Measurements from ENCODE around the gene MAPK12.
A peak's percentile ranks its signal among the peaks of the same experiment; 100 is the strongest.

MAPK12 gene

DNA sequence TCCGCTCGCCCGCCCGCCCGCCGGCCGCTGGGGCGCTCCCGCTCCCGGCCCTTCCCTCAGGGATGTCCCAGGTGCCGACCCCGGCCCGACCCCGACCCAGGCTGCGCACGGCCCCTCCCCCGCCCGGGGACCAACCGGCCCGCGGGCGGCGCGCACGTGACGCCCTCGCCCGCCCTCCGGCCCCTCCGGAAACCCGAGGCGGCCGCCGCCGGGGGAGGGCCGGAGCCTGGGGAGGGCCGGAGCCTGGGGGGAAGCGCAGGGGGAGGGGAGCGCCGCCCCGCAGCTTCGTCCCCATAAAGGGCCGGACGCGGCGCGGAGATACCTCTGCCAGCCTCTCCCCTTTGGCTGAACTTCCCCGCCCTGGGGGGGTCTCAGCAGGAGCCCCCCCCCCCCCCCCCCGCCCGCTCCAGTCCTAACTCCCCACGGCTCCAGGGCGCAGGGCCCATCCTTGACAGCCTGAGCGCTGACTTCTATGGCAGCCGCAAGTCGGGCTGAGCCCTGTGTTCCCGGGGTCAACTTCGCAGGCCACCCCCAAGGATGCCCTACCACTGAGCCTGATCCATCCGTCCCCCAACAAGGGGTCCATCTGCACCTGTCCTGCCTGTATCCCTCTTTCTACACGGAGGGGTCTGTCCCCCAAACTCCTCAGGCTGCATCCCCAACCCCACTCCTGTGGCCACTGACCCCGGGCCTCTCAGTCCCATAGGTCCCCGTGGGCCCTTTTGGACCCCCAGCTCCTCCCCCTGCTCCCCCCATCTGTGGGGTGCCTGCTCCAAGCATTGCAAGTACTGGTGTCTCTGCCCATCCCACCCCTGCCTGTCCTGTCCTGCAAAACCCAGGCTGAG is at the start of gene MAPK12:
MAPK12 (minus strand) TSS at position 69 of the 845 bp plus-strand sequence. CDS start 174 bp downstream, outside the sequence.
- no peaks in the 10 kb centered on the region for H3K36me3 ChIP-seq (ENCODE audit: control insufficient read depth, insufficient read depth, low read length, severe bottlenecking)
- no peaks in the 10 kb centered on the region for H3K9me3 ChIP-seq (ENCODE audit: control insufficient read depth, low read length)
- H3K27me3 ChIP-seq (replicated peaks; ENCODE audit: control insufficient read depth, insufficient read depth, low read length): peaks cover 5% of the 10 kb centered on the region
- H3K4me1 ChIP-seq (ENCODE audit: control insufficient read depth, insufficient read depth, low read length): peaks cover 10% of the 10 kb centered on the region
- H3K4me3 ChIP-seq (ENCODE audit: low read length): peak within 1 kb of the TSS; percentile 80
- peak; percentile 66 for DNase-seq (ENCODE audit: low read depth)
- H3K9ac ChIP-seq (ENCODE audit: low read length): peak within 1 kb of the TSS; percentile 84

DNA sequence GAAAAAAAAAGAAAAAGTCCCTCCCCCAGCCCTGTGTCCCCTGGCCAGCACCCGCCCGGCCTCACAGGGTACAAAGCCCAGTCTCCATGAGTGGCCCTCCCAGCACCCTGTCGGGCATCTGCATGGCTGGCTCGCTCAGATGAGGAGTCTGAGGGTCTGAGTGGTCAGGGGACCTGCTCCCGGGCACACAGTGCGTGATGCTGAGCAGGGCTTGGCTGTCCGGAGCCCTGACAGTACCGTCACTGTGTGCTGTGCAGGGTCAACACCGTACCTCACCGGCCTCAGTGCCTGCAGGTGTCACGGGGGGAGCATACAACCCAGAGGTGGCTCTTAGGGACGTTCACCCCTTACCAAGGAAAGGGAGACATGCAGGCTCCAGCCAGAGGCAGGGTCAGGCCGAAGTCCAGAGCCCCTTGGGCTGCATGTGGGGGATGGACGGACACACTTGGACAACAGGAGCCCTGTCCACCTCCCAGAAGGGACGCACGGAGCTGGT is 49.5 kb upstream of the MAPK12 start:
- Histone ChIP-seq H3K9ac (ENCODE audit: low read length) (no peak overlapping the region), H3K36me3 (ENCODE audit: control insufficient read depth, insufficient read depth, low read length, severe bottlenecking) (no peaks in the 10 kb centered on the region), H3K4me3 (ENCODE audit: low read length) (no peak overlapping the region), H3K4me1 (ENCODE audit: control insufficient read depth, insufficient read depth, low read length) (peaks cover 12% of the 10 kb centered on the region), H3K9me3 (ENCODE audit: control insufficient read depth, low read length) (no peaks in the 10 kb centered on the region), H3K27me3 (replicated peaks; ENCODE audit: control insufficient read depth, insufficient read depth, low read length) (no peaks in the 10 kb centered on the region)
- no peak for DNase-seq (ENCODE audit: low read depth)

DNA sequence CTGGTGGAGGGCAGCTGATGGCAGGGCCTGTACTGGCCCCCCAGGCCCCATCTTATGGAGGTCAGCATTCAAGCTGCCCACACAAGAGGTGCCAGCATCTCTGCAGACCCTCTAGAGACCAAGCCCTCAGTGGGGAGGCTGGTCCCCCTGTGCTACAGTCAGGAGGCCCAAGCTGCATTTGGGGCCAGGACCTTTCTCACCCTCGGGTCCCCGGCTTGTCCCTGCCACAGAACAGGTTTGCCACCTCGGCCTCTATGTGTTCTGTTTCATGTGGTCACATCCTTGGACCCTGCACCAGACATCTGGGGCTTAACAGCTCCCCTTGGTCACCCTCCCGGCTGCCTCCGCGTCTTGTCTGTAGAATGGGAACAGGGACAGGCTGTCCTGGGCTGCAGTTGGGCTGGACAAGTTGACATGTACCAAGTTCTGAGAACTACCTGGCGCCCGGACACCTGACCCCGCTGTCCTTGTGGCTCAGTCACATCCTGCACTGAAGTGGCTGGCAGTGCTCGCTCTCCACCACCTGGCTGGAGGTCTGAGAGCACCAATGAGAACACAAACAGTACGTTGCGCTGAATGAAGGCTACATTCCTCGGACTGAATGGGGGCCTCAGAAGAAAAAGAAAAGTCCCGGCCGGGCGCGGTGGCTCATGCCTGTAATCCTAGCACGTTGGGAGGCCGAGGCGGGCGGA is 48.7 kb upstream of the MAPK12 start:
- H3K36me3 ChIP-seq (ENCODE audit: control insufficient read depth, insufficient read depth, low read length, severe bottlenecking): no peaks in the 10 kb centered on the region
- DNase-seq (ENCODE audit: low read depth): no peak
- H3K9me3 ChIP-seq (ENCODE audit: control insufficient read depth, low read length): no peaks in the 10 kb centered on the region
- peaks cover 16% of the 10 kb centered on the region for H3K4me1 ChIP-seq (ENCODE audit: control insufficient read depth, insufficient read depth, low read length)
- H3K9ac ChIP-seq (ENCODE audit: low read length): no peak overlapping the region
- H3K27me3 ChIP-seq (replicated peaks; ENCODE audit: control insufficient read depth, insufficient read depth, low read length): no peaks in the 10 kb centered on the region
- no peak overlapping the region for H3K4me3 ChIP-seq (ENCODE audit: low read length)

DNA sequence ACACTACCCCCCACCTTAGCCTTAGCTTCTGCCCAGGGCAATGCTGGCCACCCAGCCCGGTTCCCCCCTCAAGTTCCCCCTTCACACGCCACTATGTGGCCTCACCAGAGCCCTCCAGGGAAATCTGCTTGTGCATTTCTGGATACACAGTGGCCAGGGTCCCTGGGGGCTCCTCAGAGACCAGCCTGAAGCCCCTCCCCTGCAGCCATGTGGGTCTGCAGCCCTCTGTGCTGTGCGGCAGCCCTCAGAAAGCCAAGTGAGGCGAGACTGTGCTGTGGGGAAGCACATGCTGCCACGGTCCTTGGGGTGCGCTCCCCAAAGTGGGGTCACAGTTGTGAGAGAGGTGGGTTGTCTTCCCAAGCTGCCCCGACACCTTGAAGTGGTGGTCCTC is 48.1 kb upstream of the MAPK12 start:
- H3K4me3 ChIP-seq (ENCODE audit: low read length): no peak overlapping the region
- H3K9me3 ChIP-seq (ENCODE audit: control insufficient read depth, low read length): no peaks in the 10 kb centered on the region
- H3K27me3 ChIP-seq (replicated peaks; ENCODE audit: control insufficient read depth, insufficient read depth, low read length): no peaks in the 10 kb centered on the region
- no peak overlapping the region for H3K9ac ChIP-seq (ENCODE audit: low read length)
- no peaks in the 10 kb centered on the region for H3K36me3 ChIP-seq (ENCODE audit: control insufficient read depth, insufficient read depth, low read length, severe bottlenecking)
- no peak for DNase-seq (ENCODE audit: low read depth)
- peaks cover 22% of the 10 kb centered on the region for H3K4me1 ChIP-seq (ENCODE audit: control insufficient read depth, insufficient read depth, low read length)

DNA sequence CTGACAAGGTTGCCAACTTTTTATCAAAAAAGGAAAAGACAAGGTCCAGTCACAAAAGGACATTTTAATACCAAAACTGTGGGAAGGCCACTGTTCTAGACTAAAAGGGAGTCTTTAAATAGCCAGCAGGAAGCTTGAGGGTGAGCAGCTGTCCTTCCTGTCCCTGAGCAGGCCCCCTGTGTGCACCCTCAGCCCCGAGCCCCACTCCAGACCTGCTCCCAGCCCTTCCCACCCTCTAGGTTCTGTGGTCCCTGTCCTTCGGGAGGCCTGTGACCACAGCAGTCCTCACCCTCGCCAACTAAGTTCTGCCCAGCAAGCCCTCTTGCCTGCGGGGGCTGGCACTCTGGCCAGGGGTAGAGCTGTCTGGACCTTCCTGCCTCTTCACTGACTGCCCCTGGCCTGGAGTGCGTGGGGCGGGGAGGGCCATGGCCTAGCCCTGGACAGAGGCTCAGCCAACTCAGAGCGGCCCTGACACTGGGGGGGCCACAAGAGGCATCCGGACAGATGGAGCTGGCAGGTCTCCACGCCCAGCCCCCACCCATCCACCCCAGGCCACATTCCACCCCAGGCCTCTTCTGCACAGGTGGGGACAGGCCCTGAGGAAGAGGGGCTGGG is 47.6 kb upstream of the MAPK12 start:
- peak; percentile 15 for DNase-seq (ENCODE audit: low read depth)
- no peak overlapping the region for H3K4me3 ChIP-seq (ENCODE audit: low read length)

DNA sequence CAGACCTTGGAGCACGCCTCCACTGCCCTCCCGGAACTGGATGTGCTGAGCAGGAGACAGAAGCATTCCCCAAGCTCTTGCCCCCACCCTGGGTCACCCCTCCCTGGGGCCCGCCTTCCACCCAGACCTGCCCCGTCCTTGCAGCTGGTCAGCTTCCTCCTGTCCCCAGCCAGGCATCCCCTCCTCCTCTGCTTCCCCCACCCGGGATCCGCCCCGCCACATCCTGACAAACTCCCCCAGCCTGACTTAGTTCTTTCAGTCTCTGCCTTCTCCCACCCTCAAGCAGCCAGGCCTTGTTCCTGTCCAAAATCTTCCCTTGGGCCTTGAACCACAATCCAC is 47.1 kb upstream of the MAPK12 start:
- DNase-seq (ENCODE audit: low read depth): peak; percentile 46
- Histone ChIP-seq H3K4me3 (ENCODE audit: low read length) (no peak overlapping the region), H3K9me3 (ENCODE audit: control insufficient read depth, low read length) (no peaks in the 10 kb centered on the region), H3K27me3 (replicated peaks; ENCODE audit: control insufficient read depth, insufficient read depth, low read length) (no peaks in the 10 kb centered on the region), H3K9ac (ENCODE audit: low read length) (peak overlapping the region; percentile 58), H3K4me1 (ENCODE audit: control insufficient read depth, insufficient read depth, low read length) (peaks cover 31% of the 10 kb centered on the region), H3K36me3 (ENCODE audit: control insufficient read depth, insufficient read depth, low read length, severe bottlenecking) (no peaks in the 10 kb centered on the region)

More for the DNA sequence above, 47.6 kb upstream of the MAPK12 start:
- no peaks in the 10 kb centered on the region for H3K27me3 ChIP-seq (replicated peaks; ENCODE audit: control insufficient read depth, insufficient read depth, low read length)
- H3K9me3 ChIP-seq (ENCODE audit: control insufficient read depth, low read length): no peaks in the 10 kb centered on the region
- no peaks in the 10 kb centered on the region for H3K36me3 ChIP-seq (ENCODE audit: control insufficient read depth, insufficient read depth, low read length, severe bottlenecking)
- peak overlapping the region; percentile 58 for H3K9ac ChIP-seq (ENCODE audit: low read length)
- peaks cover 26% of the 10 kb centered on the region for H3K4me1 ChIP-seq (ENCODE audit: control insufficient read depth, insufficient read depth, low read length)

DNA sequence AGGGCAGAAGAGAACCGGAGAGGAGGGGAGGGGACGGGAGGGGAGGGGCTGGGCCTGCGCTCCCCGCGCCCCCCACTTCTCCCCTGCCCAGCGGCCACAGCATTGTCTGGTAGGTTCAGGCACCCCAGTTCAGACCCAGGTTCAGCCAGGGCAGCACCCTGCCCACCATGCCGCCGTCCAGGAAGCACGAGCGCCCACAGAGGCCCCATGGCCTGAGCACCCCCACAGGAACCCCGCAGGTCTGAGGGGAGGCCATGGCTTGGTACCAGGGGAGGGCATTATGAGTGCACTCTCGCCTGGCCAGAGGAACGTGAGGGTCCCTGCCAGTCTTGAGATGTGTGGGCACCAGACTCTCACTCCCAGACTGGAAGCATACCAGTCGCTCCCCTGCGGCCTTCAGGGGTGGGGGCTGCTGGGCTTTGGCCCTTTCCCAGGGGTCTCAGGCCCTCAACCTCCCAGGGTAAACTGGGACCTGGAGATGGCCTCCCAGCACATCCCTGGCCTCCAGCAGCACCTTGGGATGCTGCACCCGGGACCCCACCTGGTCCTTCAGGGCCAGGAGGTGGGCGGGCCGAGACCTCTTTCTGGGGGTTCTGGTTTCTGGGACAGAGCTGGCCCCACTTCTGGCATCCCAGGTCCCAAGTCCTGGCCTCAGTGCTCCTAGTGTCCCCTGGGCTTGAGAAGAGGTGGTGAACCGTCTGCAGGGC is 46.6 kb upstream of the MAPK12 start:
- peak; percentile 23 for DNase-seq (ENCODE audit: low read depth)
- Histone ChIP-seq H3K9ac (ENCODE audit: low read length) (peak overlapping the region; percentile 54), H3K4me3 (ENCODE audit: low read length) (peak overlapping the region; percentile 29), H3K9me3 (ENCODE audit: control insufficient read depth, low read length) (no peaks in the 10 kb centered on the region), H3K36me3 (ENCODE audit: control insufficient read depth, insufficient read depth, low read length, severe bottlenecking) (no peaks in the 10 kb centered on the region), H3K4me1 (ENCODE audit: control insufficient read depth, insufficient read depth, low read length) (peaks cover 37% of the 10 kb centered on the region), H3K27me3 (replicated peaks; ENCODE audit: control insufficient read depth, insufficient read depth, low read length) (no peaks in the 10 kb centered on the region)

DNA sequence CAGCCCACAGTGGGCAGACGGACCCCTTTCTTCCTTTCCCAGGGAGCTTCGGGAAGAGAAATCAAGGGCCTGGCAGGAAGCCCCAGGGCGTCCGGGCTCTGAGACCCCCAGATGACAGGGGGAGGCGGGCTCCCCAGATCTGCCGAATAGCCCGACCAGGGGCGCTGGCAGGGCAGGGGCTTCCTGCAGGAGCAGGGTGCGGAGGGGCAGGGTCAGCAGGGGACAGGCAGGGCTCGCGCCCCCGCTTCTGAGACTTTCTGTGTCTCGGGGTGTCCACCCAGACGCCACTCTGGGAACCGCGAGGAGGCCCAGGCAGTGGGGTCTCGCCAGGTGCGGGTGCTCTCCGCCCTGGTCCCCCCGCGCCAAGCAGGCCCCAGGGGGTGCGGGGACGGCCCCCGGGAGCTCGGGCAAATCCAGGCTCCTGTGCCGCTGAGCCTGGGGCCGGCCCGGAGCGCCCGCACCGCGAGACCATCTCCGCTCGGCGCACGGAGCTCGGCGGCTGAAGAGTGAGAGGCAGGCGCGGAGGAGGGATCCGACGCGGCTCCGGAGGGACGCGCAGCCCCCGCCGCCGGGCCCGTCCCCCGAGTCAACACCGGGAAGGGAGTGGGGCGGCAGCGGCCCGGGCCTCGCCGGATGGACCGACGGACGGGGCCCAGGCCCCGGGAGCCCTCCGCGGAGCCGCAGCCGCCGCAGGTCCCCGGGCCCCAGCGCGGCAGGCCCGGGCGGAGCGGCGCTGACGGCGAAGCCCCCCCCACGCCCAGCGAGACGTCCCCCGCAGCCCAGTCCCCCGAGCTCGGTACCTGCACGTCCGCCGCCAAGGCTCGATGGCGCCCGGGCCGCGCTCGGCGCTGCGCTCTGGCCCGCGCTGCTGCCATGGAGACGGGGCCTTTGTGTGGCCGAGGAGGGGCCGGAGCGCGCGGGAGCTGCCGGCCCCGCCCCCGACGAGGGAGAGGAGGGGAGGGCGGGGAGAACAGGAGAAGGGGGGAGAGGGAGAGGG is 45.6 kb upstream of the MAPK12 start, which contains the start of gene PLXNB2:
PLXNB2 (minus strand) TSS at position 894 of the 997 bp plus-strand sequence. CDS start 17,062 bp downstream, outside the sequence.
- H3K4me1 ChIP-seq (ENCODE audit: control insufficient read depth, insufficient read depth, low read length): peaks cover 45% of the 10 kb centered on the region

DNA sequence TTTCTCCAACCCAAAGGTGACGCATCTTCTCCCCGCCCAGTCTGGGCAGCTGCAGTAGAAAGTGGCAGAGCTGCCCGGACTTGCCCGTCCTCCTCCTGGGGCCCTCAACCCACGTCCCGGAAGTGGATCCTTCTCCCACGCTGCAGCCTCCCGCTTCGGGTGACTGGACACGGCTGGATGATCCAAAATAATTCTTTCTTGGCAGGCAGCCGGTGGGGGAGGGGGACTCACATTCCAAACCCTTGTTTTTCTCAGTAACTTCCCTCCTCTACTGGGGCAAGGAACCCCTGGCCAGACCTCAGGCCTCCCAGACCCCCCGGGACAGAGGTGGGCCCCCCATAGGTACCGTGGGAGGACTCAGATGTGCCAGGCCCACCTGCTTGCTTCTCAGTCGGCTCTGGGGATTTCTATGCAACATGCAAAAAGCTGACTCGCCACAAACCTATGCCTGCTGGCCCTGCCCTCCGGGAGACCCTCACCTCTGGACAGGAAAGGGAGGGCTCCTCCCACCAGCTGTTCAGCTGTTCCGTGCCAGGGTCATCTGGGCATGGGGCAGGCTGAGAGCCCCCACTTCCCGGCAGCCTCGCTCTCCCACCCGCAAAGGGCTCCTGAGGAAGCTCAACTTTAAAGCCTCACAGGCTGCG is 44.6 kb upstream of the MAPK12 start:
- H3K4me3 ChIP-seq (ENCODE audit: low read length): peak overlapping the region; percentile 82
- H3K36me3 ChIP-seq (ENCODE audit: control insufficient read depth, insufficient read depth, low read length, severe bottlenecking): peaks cover 3% of the 10 kb centered on the region
- H3K9me3 ChIP-seq (ENCODE audit: control insufficient read depth, low read length): no peaks in the 10 kb centered on the region
- peaks cover 51% of the 10 kb centered on the region for H3K4me1 ChIP-seq (ENCODE audit: control insufficient read depth, insufficient read depth, low read length)
- no peaks in the 10 kb centered on the region for H3K27me3 ChIP-seq (replicated peaks; ENCODE audit: control insufficient read depth, insufficient read depth, low read length)
- H3K9ac ChIP-seq (ENCODE audit: low read length): peak overlapping the region; percentile 99
- DNase-seq (ENCODE audit: low read depth): peak; percentile 95

More for the DNA sequence above, 45.6 kb upstream of the MAPK12 start, which contains the start of gene PLXNB2:
- Histone ChIP-seq H3K9ac (ENCODE audit: low read length) (peak within 1 kb of the TSS; percentile 99), H3K36me3 (ENCODE audit: control insufficient read depth, insufficient read depth, low read length, severe bottlenecking) (no peaks in the 10 kb centered on the region), H3K27me3 (replicated peaks; ENCODE audit: control insufficient read depth, insufficient read depth, low read length) (no peaks in the 10 kb centered on the region), H3K4me3 (ENCODE audit: low read length) (peak within 1 kb of the TSS; percentile 82), H3K9me3 (ENCODE audit: control insufficient read depth, low read length) (no peaks in the 10 kb centered on the region)
- peak; percentile 91 for DNase-seq (ENCODE audit: low read depth)

Measured in adipocyte (in vitro differentiated cells).